ENCODE data around the gene CD8A. TPM values are rescaled to one million over a fixed set of nuclear protein-coding genes. Genes with fewer than 3 reads are reported as not detected.

The CD8A gene
- total RNA-seq, 1 donor from 2014 or later = 0.14 TPM

DNA sequence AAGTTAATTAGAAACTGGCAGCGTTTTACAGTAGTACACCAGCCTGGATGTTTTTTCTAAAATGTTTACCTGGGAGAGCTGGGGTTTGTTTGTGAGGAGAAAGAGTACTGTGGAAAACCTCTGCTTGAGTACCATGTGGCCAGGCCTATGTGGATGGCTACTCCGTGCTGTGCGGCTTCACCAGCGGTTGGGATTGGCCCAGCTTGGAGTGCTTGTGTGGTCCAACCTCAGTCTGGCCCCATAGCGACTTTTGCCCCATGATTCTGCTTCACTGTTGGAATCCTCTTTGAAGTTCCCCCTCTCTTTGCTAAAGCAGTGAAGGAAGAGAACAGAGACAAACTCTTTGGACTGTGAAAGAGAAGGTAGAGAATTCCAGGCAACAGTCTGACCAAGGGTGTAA, 15.9 kb downstream of the CD8A start:
- Histone ChIP-seq H3K9me3 (ENCODE audit: insufficient read depth, low read depth, low read length) (no peaks in the 10 kb centered on the region), H3K27ac (ENCODE audit: low read depth, low read length) (no peak overlapping the region), H2AFZ (ENCODE audit: low read depth, low read length) (no peak overlapping the region), H3K4me1 (ENCODE audit: insufficient read depth, low read length) (no peaks in the 10 kb centered on the region), H3K27me3 (ENCODE audit: insufficient read depth, low read length) (no peaks in the 10 kb centered on the region), H4K20me1 (ENCODE audit: insufficient read depth, low read length) (no peaks in the 10 kb centered on the region), H3K4me3 (ENCODE audit: insufficient read depth, low read depth, low read length) (no peak overlapping the region), H3K79me2 (ENCODE audit: insufficient read depth, low read length) (no peaks in the 10 kb centered on the region), H3K4me2 (ENCODE audit: low read length) (no peak overlapping the region), H3K36me3 (ENCODE audit: insufficient read depth, low read length) (peaks cover 12% of the 10 kb centered on the region), H3K9ac (ENCODE audit: low read length) (no peak overlapping the region)
- H3K9me3 Mint-ChIP-seq (ENCODE audit: unreplicated experiment) = no peaks in the 10 kb centered on the region
- no peaks in the 10 kb centered on the region for H3K4me1 Mint-ChIP-seq (ENCODE audit: low read depth, unreplicated experiment)
- FAIRE-seq = no peak
- H3K36me3 Mint-ChIP-seq (ENCODE audit: low read depth, unreplicated experiment) = peaks cover 18% of the 10 kb centered on the region
- no peak overlapping the region for H3K27ac Mint-ChIP-seq (ENCODE audit: unreplicated experiment)
- H3K27me3 Mint-ChIP-seq (ENCODE audit: low read depth, unreplicated experiment) = no peaks in the 10 kb centered on the region
- DNase-seq (ENCODE audit: low read depth) = no peak
- no peak overlapping the region for H3K4me3 Mint-ChIP-seq (ENCODE audit: unreplicated experiment)
- no peak for TF ChIP-seq CTCF (IDR thresholded peaks at IDR 0.05; ENCODE audit: insufficient read depth, low read depth, low read length)
- no peak for TF ChIP-seq EZH2 (IDR thresholded peaks at IDR 0.05; ENCODE audit: insufficient read depth, low read length)

GRCh38 chr2:86772611-86773010, 18.1 kb downstream of the CD8A start:
- no peaks in the 10 kb centered on the region for H3K9me3 Mint-ChIP-seq (ENCODE audit: unreplicated experiment)
- Histone ChIP-seq H2AFZ (ENCODE audit: low read depth, low read length) (no peak overlapping the region), H3K9me3 (ENCODE audit: insufficient read depth, low read depth, low read length) (no peaks in the 10 kb centered on the region), H3K4me3 (ENCODE audit: insufficient read depth, low read depth, low read length) (no peak overlapping the region), H3K27ac (ENCODE audit: low read depth, low read length) (no peak overlapping the region), H3K9ac (ENCODE audit: low read length) (no peak overlapping the region), H3K4me1 (ENCODE audit: insufficient read depth, low read length) (no peaks in the 10 kb centered on the region), H3K4me2 (ENCODE audit: low read length) (no peak overlapping the region), H3K79me2 (ENCODE audit: insufficient read depth, low read length) (no peaks in the 10 kb centered on the region), H4K20me1 (ENCODE audit: insufficient read depth, low read length) (peaks cover 2% of the 10 kb centered on the region), H3K36me3 (ENCODE audit: insufficient read depth, low read length) (peaks cover 16% of the 10 kb centered on the region), H3K27me3 (ENCODE audit: insufficient read depth, low read length) (no peaks in the 10 kb centered on the region)
- peaks cover 18% of the 10 kb centered on the region for H3K36me3 Mint-ChIP-seq (ENCODE audit: low read depth, unreplicated experiment)
- no peaks in the 10 kb centered on the region for H3K27me3 Mint-ChIP-seq (ENCODE audit: low read depth, unreplicated experiment)
- no peak overlapping the region for H3K4me3 Mint-ChIP-seq (ENCODE audit: unreplicated experiment)
- no peak for DNase-seq (ENCODE audit: low read depth)
- no peak overlapping the region for H3K27ac Mint-ChIP-seq (ENCODE audit: unreplicated experiment)
- TF ChIP-seq CTCF (IDR thresholded peaks at IDR 0.05; ENCODE audit: insufficient read depth, low read depth, low read length) (no peak), EZH2 (IDR thresholded peaks at IDR 0.05; ENCODE audit: insufficient read depth, low read length) (no peak)
- H3K4me1 Mint-ChIP-seq (ENCODE audit: low read depth, unreplicated experiment) = peaks cover 2% of the 10 kb centered on the region
- FAIRE-seq = no peak

DNA sequence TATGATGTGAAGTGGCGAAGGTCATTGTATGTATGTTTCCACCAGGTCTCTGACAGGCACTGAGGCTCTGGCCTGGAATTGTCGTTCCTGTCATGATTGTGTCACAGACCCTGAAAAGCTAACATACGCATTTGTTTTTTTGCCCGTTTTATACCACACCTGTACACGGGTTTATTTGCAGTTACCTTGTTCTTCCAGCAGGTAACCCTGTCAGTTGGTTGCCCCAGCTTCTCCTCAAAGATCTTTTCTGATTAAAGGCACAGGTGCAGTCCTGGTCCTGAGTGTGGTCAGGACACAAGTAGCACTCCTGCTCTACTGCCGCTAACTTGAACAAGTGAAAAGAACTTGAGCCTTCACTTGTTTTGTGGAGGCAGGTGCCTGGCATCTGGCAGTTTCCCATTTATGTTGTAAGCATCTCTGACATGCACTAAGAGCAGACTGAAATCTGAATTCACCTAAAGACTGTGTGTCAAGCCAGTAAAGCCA, 19.9 kb downstream of the CD8A start:
- no peak overlapping the region for H3K9ac ChIP-seq (ENCODE audit: low read length)
- no peaks in the 10 kb centered on the region for H3K27me3 ChIP-seq (ENCODE audit: insufficient read depth, low read length)
- no peak for TF ChIP-seq CTCF (IDR thresholded peaks at IDR 0.05; ENCODE audit: insufficient read depth, low read depth, low read length)
- TF ChIP-seq EZH2 (IDR thresholded peaks at IDR 0.05; ENCODE audit: insufficient read depth, low read length) = no peak
- H3K4me3 Mint-ChIP-seq (ENCODE audit: unreplicated experiment) = no peak overlapping the region
- no peaks in the 10 kb centered on the region for H3K27me3 Mint-ChIP-seq (ENCODE audit: low read depth, unreplicated experiment)
- H2AFZ ChIP-seq (ENCODE audit: low read depth, low read length) = no peak overlapping the region
- peaks cover 2% of the 10 kb centered on the region for H3K4me1 Mint-ChIP-seq (ENCODE audit: low read depth, unreplicated experiment)
- H3K27ac Mint-ChIP-seq (ENCODE audit: unreplicated experiment) = no peak overlapping the region
- DNase-seq (ENCODE audit: low read depth) (no peak), FAIRE-seq (no peak)
- H3K4me1 ChIP-seq (ENCODE audit: insufficient read depth, low read length) = no peaks in the 10 kb centered on the region
- H4K20me1 ChIP-seq (ENCODE audit: insufficient read depth, low read length) = peaks cover 4% of the 10 kb centered on the region
- H3K4me2 ChIP-seq (ENCODE audit: low read length) = no peak overlapping the region
- no peak overlapping the region for H3K4me3 ChIP-seq (ENCODE audit: insufficient read depth, low read depth, low read length)
- no peaks in the 10 kb centered on the region for H3K79me2 ChIP-seq (ENCODE audit: insufficient read depth, low read length)
- no peak overlapping the region for H3K27ac ChIP-seq (ENCODE audit: low read depth, low read length)
- H3K9me3 Mint-ChIP-seq (ENCODE audit: unreplicated experiment) = no peaks in the 10 kb centered on the region
- peaks cover 16% of the 10 kb centered on the region for H3K36me3 ChIP-seq (ENCODE audit: insufficient read depth, low read length)
- peaks cover 18% of the 10 kb centered on the region for H3K36me3 Mint-ChIP-seq (ENCODE audit: low read depth, unreplicated experiment)
- no peaks in the 10 kb centered on the region for H3K9me3 ChIP-seq (ENCODE audit: insufficient read depth, low read depth, low read length)

Data from astrocyte (in vitro differentiated cells and primary cell).